DMS114 treated with DMSO at 0.1 percent for 48 hours (cell line): ENCODE results near the gene QTRT2.

Source experiments
- DNase-seq: peaks from one replicate; lab custom pipeline; 2025; ENCODE audit not compliant: unreplicated experiment; lab: John Stamatoyannopoulos, UW

Gene QTRT2

GRCh38 chr3:114120211-114120610, 63.7 kb downstream of the QTRT2 start:
- no peak for DNase-seq

GRCh38 chr3:114122027-114122709, 65.6 kb downstream of the QTRT2 start:
- DNase-seq: no peak

GRCh38 chr3:114126461-114126860, 69.9 kb downstream of the QTRT2 start:
- DNase-seq: no peak

GRCh38 chr3:114127517-114127916, 71.0 kb downstream of the QTRT2 start:
- DNase-seq: no peak

GRCh38 chr3:114128231-114128630, 71.7 kb downstream of the QTRT2 start:
- DNase-seq: no peak

GRCh38 chr3:114128826-114129225, 72.3 kb downstream of the QTRT2 start:
- DNase-seq: no peak

- DNase-seq: no peak
Measured at GRCh38 chr3:114132500-114132899, 76.0 kb downstream of the QTRT2 start.

GRCh38 chr3:114133947-114134346, 77.4 kb downstream of the QTRT2 start:
- DNase-seq: no peak
